H9 (cell line): ENCODE data around the gene EIF1AD. TPM values are rescaled to one million over a fixed set of nuclear protein-coding genes. Genes with fewer than 3 reads are reported as not detected.
A peak's percentile ranks its signal among the peaks of the same experiment; 100 is the strongest.

ENCODE experiments used
- DNase-seq: peaks from one replicate; pipeline ENCODE4 v3.0.0-alpha.2; 2017
- H2AFZ ChIP-seq: one replicate; pipeline ENCODE4 v1.6.1; 2013; ENCODE audit warnings: mild to moderate bottlenecking, low read length, control low read depth, moderate library complexity
- H2AK5ac ChIP-seq: 2 replicates; pipeline ENCODE4 v1.6.1; 2013; ENCODE audit warnings: low read length, control low read depth, mixed read lengths; ENCODE audit not compliant: insufficient read length
- H2BK120ac ChIP-seq: one replicate; pipeline ENCODE4 v1.6.1; 2013; ENCODE audit warnings: low read depth, mild to moderate bottlenecking, low read length, control low read depth, inconsistent platforms; ENCODE audit not compliant: poor library complexity, severe bottlenecking
- H2BK12ac ChIP-seq: 2 replicates; pipeline ENCODE4 v1.6.1; 2013; ENCODE audit warnings: low read length, control low read depth, mixed read lengths, low read depth; ENCODE audit not compliant: insufficient read length
- H2BK15ac ChIP-seq: 2 replicates; pipeline ENCODE4 v1.6.1; 2013; ENCODE audit warnings: low read depth, low read length, control low read depth
- H2BK20ac ChIP-seq: one replicate; pipeline ENCODE4 v1.6.1; 2013; ENCODE audit warnings: low read depth, mild to moderate bottlenecking, low read length, control low read depth, inconsistent platforms; ENCODE audit not compliant: poor library complexity, severe bottlenecking
- H2BK5ac ChIP-seq: 2 replicates; pipeline ENCODE4 v1.6.1; 2013; ENCODE audit warnings: low read length, control low read depth, mixed read lengths; ENCODE audit not compliant: insufficient read length
- H3K14ac ChIP-seq: 2 replicates; pipeline ENCODE4 v1.6.1; 2013; ENCODE audit warnings: low read length, control low read depth; ENCODE audit not compliant: insufficient read depth
- H3K18ac ChIP-seq: 2 replicates; pipeline ENCODE4 v1.6.1; 2013; ENCODE audit warnings: low read depth, mild to moderate bottlenecking, mixed read lengths, low read length, control low read depth; ENCODE audit not compliant: insufficient read length
- H3K23ac ChIP-seq: 2 replicates; pipeline ENCODE4 v1.6.1; 2013; ENCODE audit warnings: low read length, control low read depth, mixed read lengths, low read depth; ENCODE audit not compliant: insufficient read length
- H3K23me2 ChIP-seq: 2 replicates; pipeline ENCODE4 v1.6.1; 2013; ENCODE audit warnings: low read depth, mild to moderate bottlenecking, mixed read lengths, low read length, control low read depth; ENCODE audit not compliant: insufficient read length, poor library complexity, severe bottlenecking
- H3K27ac ChIP-seq: 2 replicates; pipeline ENCODE4 v1.5.1; 2013; ENCODE audit warnings: low read length, control low read depth, mixed read lengths, low read depth; ENCODE audit not compliant: insufficient read length
- H3K27me3 ChIP-seq: 2 replicates; pipeline ENCODE4 v1.6.1; 2013; ENCODE audit warnings: low read length, control low read depth, inconsistent platforms; ENCODE audit not compliant: insufficient read depth
- H3K4ac ChIP-seq: 2 replicates; pipeline ENCODE4 v1.6.1; 2013; ENCODE audit warnings: low read depth, mild to moderate bottlenecking, control low read depth, inconsistent platforms, low read length, moderate library complexity
- H3K4me1 ChIP-seq: 2 replicates; pipeline ENCODE4 v1.6.1; 2013; ENCODE audit warnings: low read length, control low read depth, inconsistent platforms; ENCODE audit not compliant: insufficient read depth
- H3K4me2 ChIP-seq: 2 replicates; pipeline ENCODE4 v1.6.1; 2013; ENCODE audit warnings: low read length, control low read depth, mixed read lengths; ENCODE audit not compliant: insufficient read length, insufficient read depth
- H3K56ac ChIP-seq: 2 replicates; pipeline ENCODE4 v1.6.1; 2013; ENCODE audit warnings: low read depth, mild to moderate bottlenecking, mixed read lengths, low read length, control low read depth; ENCODE audit not compliant: insufficient read length
- H3K79me1 ChIP-seq: 2 replicates; pipeline ENCODE4 v1.6.1; 2013; ENCODE audit warnings: low read depth, mild to moderate bottlenecking, moderate library complexity, low read length, control low read depth, inconsistent platforms; ENCODE audit not compliant: insufficient read depth, poor library complexity, severe bottlenecking
- H3K79me2 ChIP-seq: 2 replicates; pipeline ENCODE4 v1.6.1; 2013; ENCODE audit warnings: low read length, control low read depth, inconsistent platforms; ENCODE audit not compliant: insufficient read depth
- H3K9ac ChIP-seq: 2 replicates; pipeline ENCODE4 v1.6.1; 2013; ENCODE audit warnings: low read length, control low read depth, mixed read lengths; ENCODE audit not compliant: insufficient read length; ENCODE audit errors: extremely low read depth
- H3K9me3 ChIP-seq: one replicate; pipeline ENCODE4 v1.6.1; 2013; ENCODE audit warnings: low read depth, low read length, inconsistent platforms; ENCODE audit not compliant: control insufficient read depth
- H3T11ph ChIP-seq: one replicate; pipeline ENCODE4 v1.6.1; 2013; ENCODE audit warnings: mild to moderate bottlenecking, low read length, control low read depth, inconsistent platforms
- H4K20me1 ChIP-seq: one replicate; pipeline ENCODE4 v1.6.1; 2013; ENCODE audit not compliant: control insufficient read depth, insufficient read length, insufficient read depth
- H4K5ac ChIP-seq: 2 replicates; pipeline ENCODE4 v1.6.1; 2013; ENCODE audit warnings: low read depth, mild to moderate bottlenecking, mixed read lengths, low read length, control low read depth; ENCODE audit not compliant: insufficient read length
- H4K8ac ChIP-seq: replicated peaks from 2 replicates; pipeline ENCODE4 v1.6.1; 2013; ENCODE audit warnings: low read length, control low read depth, mixed read lengths, low read depth; ENCODE audit not compliant: insufficient read length
- H4K91ac ChIP-seq: 2 replicates; pipeline ENCODE4 v1.6.1; 2013; ENCODE audit warnings: low read depth, mild to moderate bottlenecking, moderate library complexity, mixed read lengths, low read length, control low read depth; ENCODE audit not compliant: insufficient read length
- H3K27ac Mint-ChIP-seq, 3 experiments: 2 replicates in 2 of 3; 3 replicates in 1 of 3; pipeline ENCODE4 v1.8.0; 2020 to 2021; ENCODE audit warnings: mixed read lengths in 3 of 3, mild to moderate bottlenecking in 1 of 3, moderate library complexity in 1 of 3
- H3K27me3 Mint-ChIP-seq: 2 replicates; pipeline ENCODE4 v1.8.0; 2021; ENCODE audit warnings: low read depth, mild to moderate bottlenecking, moderate library complexity, mixed read lengths
- H3K36me3 Mint-ChIP-seq, 3 experiments: 2 replicates in 2 of 3; 3 replicates in 1 of 3; pipeline ENCODE4 v1.8.0; 2020 to 2021; ENCODE audit warnings: low read depth in 3 of 3, mixed read lengths in 3 of 3; ENCODE audit not compliant: insufficient read depth in 1 of 3
- H3K4me1 Mint-ChIP-seq, 2 experiments: 2 replicates each; pipeline ENCODE4 v1.8.0; 2020; ENCODE audit warnings: mixed read lengths in 2 of 2
- H3K4me3 Mint-ChIP-seq, 2 experiments: 2 replicates in 1 of 2; 3 replicates in 1 of 2; pipeline ENCODE4 v1.8.0; 2020 to 2021; ENCODE audit warnings: mild to moderate bottlenecking in 2 of 2, mixed read lengths in 2 of 2, moderate library complexity in 1 of 2
- H3K9me3 Mint-ChIP-seq, 2 experiments: 2 replicates in 1 of 2; 3 replicates in 1 of 2; pipeline ENCODE4 v1.8.0; 2020; ENCODE audit warnings: mild to moderate bottlenecking in 2 of 2, mixed read lengths in 2 of 2, moderate library complexity in 1 of 2
- WGBS: extraction: QIAGEN DNeasy Blood & Tissue Kit; methylation state at CpG from one replicate; pipeline ENCODE4 v1.1.7; 2013; ENCODE audit warnings: missing lambda C conversion rate, low lambda C conversion rate, mixed read lengths; ENCODE audit not compliant: insufficient read length; ENCODE audit errors: extremely low coverage; 5-methylcytosine and 5-hydroxymethylcytosine counted together
- total RNA-seq: library from RNA; stranded (reverse); gene quantifications from 2 replicates; pipeline ENCODE4 v1.2.1, GENCODE V29; 2021
- TF ChIP-seq, protein P1 (sequence below): fragments of 200-600 bp; sonication (generic); conservative IDR thresholded peaks from 3 replicates; pipeline ENCODE4 v1.8.0; 2021; ENCODE audit warnings: antibody characterized with exemption, mild to moderate bottlenecking

Gene EIF1AD
- total RNA-seq, 1 experiment from 2014 or later: 46.7 TPM

DNA sequence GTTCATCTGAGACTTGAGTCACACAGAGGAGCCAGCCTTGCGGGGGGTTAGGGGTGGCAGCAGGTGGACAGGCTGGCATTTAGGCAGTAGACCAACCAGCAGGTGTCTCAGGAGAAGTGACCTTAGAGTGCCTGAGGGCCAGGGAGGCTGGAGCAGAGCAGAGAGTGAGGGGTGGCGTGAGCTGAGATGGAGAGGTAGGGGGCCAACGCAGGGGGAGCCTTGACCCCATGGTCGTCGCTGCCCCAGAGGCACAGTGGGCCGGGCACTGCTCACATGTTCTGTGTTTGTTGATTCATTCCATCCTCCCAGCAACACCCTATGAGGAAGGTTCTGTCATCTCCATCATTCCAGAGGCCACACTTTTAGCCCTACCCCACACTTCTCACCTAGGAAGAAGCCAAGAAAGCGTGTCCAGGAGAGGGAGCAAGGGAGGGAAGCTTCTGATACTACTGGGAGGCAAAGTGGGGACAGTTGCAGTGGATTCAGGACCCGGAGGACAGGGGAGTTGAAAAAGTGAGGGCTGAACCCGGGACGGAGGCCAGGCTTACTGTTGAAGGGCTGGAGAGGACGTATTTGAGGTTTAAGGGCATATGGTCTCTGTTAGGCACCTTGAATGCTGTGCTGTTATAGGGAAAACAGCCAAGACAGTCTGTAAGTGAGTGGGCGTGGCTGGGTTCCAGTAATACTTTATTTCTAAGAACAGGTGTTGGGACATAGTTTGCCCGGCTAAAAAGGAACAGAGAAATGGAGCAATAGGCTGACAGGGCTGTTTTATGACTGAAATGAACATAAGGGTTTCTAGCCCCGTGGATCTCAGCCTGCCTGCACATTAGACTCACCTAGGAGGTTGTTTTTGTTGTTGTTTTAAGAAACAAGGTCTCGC is 33.1 kb downstream of the EIF1AD start:
- no peak overlapping the region for H3K56ac ChIP-seq
- no peak for DNase-seq
- Mint-ChIP-seq H3K9me3 (no peaks in the 10 kb centered on the region), H3K36me3 (peaks cover 63 to 86% (median 84%) of the 10 kb centered on the region in 3 experiments), H3K4me3 (no peak overlapping the region), H3K27me3 (no peaks in the 10 kb centered on the region), H3K27ac (peak overlapping the region in 1 of 3 experiments; percentile 33; a peak in 4 of 7 replicates), H3K4me1 (peaks cover 5 to 6% of the 10 kb centered on the region in 2 experiments)
- H3K4ac ChIP-seq: no peak overlapping the region
- H3K27ac ChIP-seq: no peak overlapping the region
- H2BK15ac ChIP-seq: no peak overlapping the region
- H4K20me1 ChIP-seq: no peaks in the 10 kb centered on the region
- no peak overlapping the region for H2BK20ac ChIP-seq
- no peaks in the 10 kb centered on the region for H3K27me3 ChIP-seq
- no peak overlapping the region for H3K23ac ChIP-seq
- no CpG with 5 or more reads among the region's 15 CpGs for WGBS
- no peak overlapping the region for H2AK5ac ChIP-seq
- no peak overlapping the region for H2BK12ac ChIP-seq
- H4K8ac ChIP-seq: no peak overlapping the region
- no peaks in the 10 kb centered on the region for H3K79me2 ChIP-seq
- H4K5ac ChIP-seq: no peak overlapping the region
- no peak overlapping the region for H4K91ac ChIP-seq
- H2BK120ac ChIP-seq: no peak overlapping the region
- H3K9me3 ChIP-seq: no peaks in the 10 kb centered on the region
- no peak overlapping the region for H2BK5ac ChIP-seq
- H3K4me2 ChIP-seq: no peak overlapping the region
- H3K79me1 ChIP-seq: no peaks in the 10 kb centered on the region
- no peaks in the 10 kb centered on the region for H3K4me1 ChIP-seq
- TF ChIP-seq, protein P1, sequence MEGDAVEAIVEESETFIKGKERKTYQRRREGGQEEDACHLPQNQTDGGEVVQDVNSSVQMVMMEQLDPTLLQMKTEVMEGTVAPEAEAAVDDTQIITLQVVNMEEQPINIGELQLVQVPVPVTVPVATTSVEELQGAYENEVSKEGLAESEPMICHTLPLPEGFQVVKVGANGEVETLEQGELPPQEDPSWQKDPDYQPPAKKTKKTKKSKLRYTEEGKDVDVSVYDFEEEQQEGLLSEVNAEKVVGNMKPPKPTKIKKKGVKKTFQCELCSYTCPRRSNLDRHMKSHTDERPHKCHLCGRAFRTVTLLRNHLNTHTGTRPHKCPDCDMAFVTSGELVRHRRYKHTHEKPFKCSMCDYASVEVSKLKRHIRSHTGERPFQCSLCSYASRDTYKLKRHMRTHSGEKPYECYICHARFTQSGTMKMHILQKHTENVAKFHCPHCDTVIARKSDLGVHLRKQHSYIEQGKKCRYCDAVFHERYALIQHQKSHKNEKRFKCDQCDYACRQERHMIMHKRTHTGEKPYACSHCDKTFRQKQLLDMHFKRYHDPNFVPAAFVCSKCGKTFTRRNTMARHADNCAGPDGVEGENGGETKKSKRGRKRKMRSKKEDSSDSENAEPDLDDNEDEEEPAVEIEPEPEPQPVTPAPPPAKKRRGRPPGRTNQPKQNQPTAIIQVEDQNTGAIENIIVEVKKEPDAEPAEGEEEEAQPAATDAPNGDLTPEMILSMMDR: no peak
- H3K9ac ChIP-seq: no peak overlapping the region
- no peak overlapping the region for H2AFZ ChIP-seq
- H3T11ph ChIP-seq: no peak overlapping the region
- H3K23me2 ChIP-seq: no peaks in the 10 kb centered on the region
- H3K14ac ChIP-seq: no peak overlapping the region
- no peak overlapping the region for H3K18ac ChIP-seq
